GM12878 (cell line): ENCODE data around the gene SNCG. TPM values are rescaled to one million over a fixed set of nuclear protein-coding genes. Genes with fewer than 3 reads are reported as not detected.

ENCODE experiments used
- ATAC-seq: fragments of 200-7000 bp; cut with Tn5 transposase; 3 replicates; pipeline ENCODE4 v1.9.1; 2020; ENCODE audit warnings: mild to moderate bottlenecking, moderate library complexity
- BruUV-seq: library from RNA; stranded (reverse); fragments of 400-500 nt; replicated peaks from 2 replicates; lab custom pipeline; 2021; lab: Mats Ljungman, UMichigan
- CTCF ChIA-PET: fragments of 300-600 bp; sonication (Branson Sonifier 250); formaldehyde crosslinking; extraction: SDS; loops from one replicate; lab custom pipeline; 2021; ENCODE audit warnings: inconsistent platforms; lab: Yijun Ruan, JAX
- POLR2A ChIA-PET: fragments of 350-600 bp; formaldehyde crosslinking; extraction: SDS; loops from one replicate; lab custom pipeline; 2021; ENCODE audit warnings: inconsistent platforms; lab: Charles Lee
- RAD21 ChIA-PET: fragments of 300-600 bp; sonication (Branson Sonifier 250); formaldehyde crosslinking; loops from one replicate; lab custom pipeline; 2023; ENCODE audit warnings: antibody characterized with exemption; ENCODE audit not compliant: unreplicated experiment; lab: Charles Lee
- SMC1A ChIA-PET: fragments of 300-600 bp; sonication (Branson Sonifier 250); formaldehyde crosslinking; loops from one replicate; lab custom pipeline; 2023; ENCODE audit not compliant: unreplicated experiment, uncharacterized antibody; lab: Charles Lee
- DNase-seq: peaks from one replicate; pipeline ENCODE4 v3.0.0-alpha.2; 2011; ENCODE audit warnings: low read depth, low spot score
- FAIRE-seq: peaks from 3 replicates; lab custom pipeline; 2011; peaks lifted over from hg19 to GRCh38; lab: Jason Lieb, UNC
- H2AFZ ChIP-seq: 2 replicates; pipeline ENCODE4 v1.6.0; 2011; ENCODE audit warnings: low read depth, low read length, control low read depth; ENCODE audit not compliant: control insufficient read depth
- H3K27ac ChIP-seq: 2 replicates; pipeline ENCODE4 v1.5.1; 2011; ENCODE audit warnings: control low read depth; ENCODE audit not compliant: control insufficient read depth, insufficient read depth
- H3K27me3 ChIP-seq, 2 experiments: replicated peaks in 1 of 2; 2 replicates each; pipeline versions ENCODE4 v1.6.0 to v1.6.1; 2011; ENCODE audit warnings: low read length in 1 of 2; ENCODE audit not compliant: control insufficient read depth in 2 of 2, insufficient read depth in 2 of 2
- H3K36me3 ChIP-seq, 2 experiments: 2 replicates each; pipeline ENCODE4 v1.5.1; 2011; ENCODE audit warnings: low read length in 1 of 2; ENCODE audit not compliant: control insufficient read depth in 2 of 2, insufficient read depth in 2 of 2
- H3K4me1 ChIP-seq: 2 replicates; pipeline ENCODE4 v1.6.1; 2011; ENCODE audit warnings: mild to moderate bottlenecking, low read length, moderate library complexity, mixed read lengths; ENCODE audit not compliant: control insufficient read depth, insufficient read depth
- H3K4me2 ChIP-seq: 2 replicates; pipeline ENCODE4 v1.6.0; 2011; ENCODE audit warnings: control low read depth; ENCODE audit not compliant: control insufficient read depth, insufficient read depth
- H3K4me3 ChIP-seq: fragments of 200-600 bp; sonication (generic); 2 replicates; pipeline ENCODE4 v1.5.1; 2016
- H3K79me2 ChIP-seq: 2 replicates; pipeline ENCODE4 v1.6.0; 2011; ENCODE audit warnings: low read length; ENCODE audit not compliant: control insufficient read depth, insufficient read depth
- H3K9ac ChIP-seq: 2 replicates; pipeline ENCODE4 v1.8.0; 2011; ENCODE audit warnings: low read length, control low read depth, mixed read lengths; ENCODE audit not compliant: control insufficient read depth, insufficient read depth
- H3K9me3 ChIP-seq: replicated peaks from 3 replicates; pipeline ENCODE4 v1.5.1; 2011; ENCODE audit warnings: mild to moderate bottlenecking, low read length; ENCODE audit not compliant: control insufficient read depth, insufficient read depth
- H4K20me1 ChIP-seq: 2 replicates; pipeline ENCODE4 v1.6.0; 2011; ENCODE audit not compliant: control insufficient read depth, insufficient read depth
- BHLHE40 ChIP-seq, 2 experiments: fragments of 450-650 bp in 1 of 2; IDR thresholded peaks; 2 replicates each; pipeline ENCODE4 v1.6.1; 2011 to 2017; ENCODE audit warnings: low read depth in 2 of 2, borderline replicate concordance in 1 of 2, improper control_type of control experiment in 1 of 2, low read length in 1 of 2, mild to moderate bottlenecking in 1 of 2
- CEBPB ChIP-seq, 2 experiments: fragments of 150-350 bp in 1 of 2; IDR thresholded peaks; 2 replicates each; pipeline ENCODE4 v1.6.1; 2012 to 2014; ENCODE audit warnings: low read depth in 2 of 2, low read length in 2 of 2, borderline replicate concordance in 1 of 2, inconsistent platforms in 1 of 2
- CEBPZ ChIP-seq: fragments of 150-350 bp; IDR thresholded peaks from 2 replicates; pipeline ENCODE4 v1.6.1; 2016; ENCODE audit warnings: low read depth, low read length
- CHD1 ChIP-seq: IDR thresholded peaks from 2 replicates; pipeline ENCODE4 v1.6.1; 2012; ENCODE audit warnings: low read depth, low read length, improper control_type of control experiment
- EED ChIP-seq: sonication (generic); IDR thresholded peaks from 2 replicates; pipeline ENCODE4 v1.6.1; 2016; ENCODE audit warnings: antibody characterized with exemption, low read depth
- FOXK2 ChIP-seq: fragments of 450-650 bp; IDR thresholded peaks from 2 replicates; pipeline ENCODE4 v1.6.1; 2017; ENCODE audit warnings: mild to moderate bottlenecking, moderate library complexity
- FOXM1 ChIP-seq: IDR thresholded peaks from 2 replicates; pipeline ENCODE4 v1.6.1; 2012; ENCODE audit warnings: low read depth, mild to moderate bottlenecking, inconsistent platforms, low read length, moderate library complexity
- IKZF1 ChIP-seq: fragments of 450-650 bp; conservative IDR thresholded peaks from 2 replicates; pipeline ENCODE4 v1.6.1; 2017; ENCODE audit warnings: antibody characterized with exemption, mild to moderate bottlenecking
- JUNB ChIP-seq: IDR thresholded peaks from 2 replicates; pipeline ENCODE4 v1.6.1; 2016; ENCODE audit warnings: antibody characterized with exemption, mild to moderate bottlenecking
- MYC ChIP-seq: IDR thresholded peaks from 2 replicates; pipeline ENCODE4 v1.6.1; 2011; ENCODE audit warnings: mild to moderate bottlenecking, low read length, moderate library complexity, inconsistent platforms; ENCODE audit not compliant: insufficient read depth, insufficient replicate concordance, insufficient read length, severe bottlenecking
- NFIC ChIP-seq: IDR thresholded peaks from 2 replicates; pipeline ENCODE4 v1.6.1; 2012; ENCODE audit warnings: low read depth, mild to moderate bottlenecking, inconsistent platforms, low read length, moderate library complexity
- RB1 ChIP-seq: fragments of 450-650 bp; formaldehyde crosslinking; IDR thresholded peaks from 2 replicates; pipeline ENCODE4 v1.6.1; 2017; ENCODE audit warnings: mild to moderate bottlenecking, borderline replicate concordance
- SMC3 ChIP-seq: IDR thresholded peaks from 2 replicates; pipeline ENCODE4 v1.6.1; 2011; ENCODE audit warnings: low read length, improper control_type of control experiment, borderline replicate concordance
- WGBS: methylation state at CpG from one replicate; pipeline ENCODE4 v1.1.6; 2016; ENCODE audit warnings: low lambda C conversion rate; ENCODE audit not compliant: insufficient replicate concordance, insufficient coverage; ENCODE audit errors: missing lambda C conversion rate; 5-methylcytosine and 5-hydroxymethylcytosine counted together
- in situ Hi-C: fragments of 300-500 bp; cut with MboI; formaldehyde crosslinking; loops from 9 replicates; pipeline ENCODE4 v1.14.3; 2018; ENCODE audit warnings: mixed read lengths
- intact Hi-C: fragments of 100-400 bp; cut with micrococcal nuclease; formaldehyde crosslinking; loops from one replicate; pipeline ENCODE4 v1.14.2; 2022; ENCODE audit not compliant: unreplicated experiment
- polyA plus RNA-seq, 11 experiments: library from polyadenylated mRNA; depleted of rRNA in 4 of 11; unstranded in 6 of 11; stranded (reverse) in 5 of 11; fragments of >200 nt; fragmentation: Nextera tagmentation in 4 of 11; fragmentation: Illumina TruSeq in 1 of 11; extraction: Ambion mirVana in 4 of 11; extraction: Trizol in 1 of 11; gene quantifications; 1 replicate in 1 of 11; 2 replicates in 10 of 11; pipeline versions ENCODE4 v1.2.1 to v1.2.3, GENCODE V29; 2011 to 2016; ENCODE audit warnings: inconsistent platforms in 2 of 11, missing spikeins in 2 of 11, low read depth in 1 of 11
- total RNA-seq, 4 experiments: library from RNA; depleted of rRNA in 3 of 4; stranded (reverse); fragments of >200 nt in 3 of 4; fragmentation: Illumina TruSeq in 1 of 4; extraction: Trizol in 1 of 4; gene quantifications; 2 replicates each; pipeline versions ENCODE4 v1.2.1 to v1.2.3, GENCODE V29; 2013 to 2021
- TF ChIP-seq, protein P1 (sequence below): IDR thresholded peaks from 2 replicates; pipeline ENCODE4 v1.6.1; 2012; ENCODE audit warnings: low read depth, low read length, improper control_type of control experiment
- TF ChIP-seq, protein P2 (sequence below): fragments of 450-650 bp; IDR thresholded peaks from 2 replicates; pipeline ENCODE4 v1.6.1; 2016; ENCODE audit warnings: mild to moderate bottlenecking
- TF ChIP-seq, protein P3 (sequence below): IDR thresholded peaks from 2 replicates; pipeline ENCODE4 v1.6.1; 2011; ENCODE audit warnings: low read depth, mild to moderate bottlenecking, low read length, moderate library complexity, borderline replicate concordance; ENCODE audit errors: extremely low read depth

The SNCG gene
- total and polyA plus RNA-seq, 10 of the 15 experiments (the other 5 are each of a cell fraction or from before 2014, with no cell fraction given) = 0.22 to 1.3 (median 0.42) TPM; not detected in 6

GRCh38 chr10:86944907-86945306, 13.5 kb upstream of the SNCG start:
- FAIRE-seq = no peak
- BruUV-seq = no TSS peak
- Histone ChIP-seq H3K9ac (no peak overlapping the region), H3K79me2 (no peaks in the 10 kb centered on the region), H3K4me2 (no peak overlapping the region), H3K27me3 (no peaks in the 10 kb centered on the region), H2AFZ (no peak overlapping the region), H3K4me3 (no peak overlapping the region), H3K9me3 (no peaks in the 10 kb centered on the region), H3K27ac (no peak overlapping the region), H4K20me1 (no peaks in the 10 kb centered on the region), H3K4me1 (no peaks in the 10 kb centered on the region), H3K36me3 (no peaks in the 10 kb centered on the region)
- ChIA-PET CTCF (interaction anchor here (1.1 to 2.1 kb wide), 2 partner anchors 21 to 23 kb away, joined by 5 to 11 read pairs; no protein-coding TSS in a partner anchor), POLR2A (no interaction called here), SMC1A (interaction anchor here (0.6 to 1.1 kb wide), 2 partner anchors 138 to 564 kb away, joined by 3 read pairs; no protein-coding TSS in a partner anchor), RAD21 (no interaction called here)
- no peak for ATAC-seq
- no peak for DNase-seq
- intact Hi-C loops = no loop called here
- WGBS = 73% methylated on average over 3 of the region's 3 CpGs
- TF ChIP-seq FOXK2 (no peak), CHD1 (no peak), RB1 (no peak), CEBPZ (no peak), NFIC (no peak), SMC3 (no peak), FOXM1 (no peak), CEBPB (IDR thresholded peaks at IDR 0.05; ENCODE audit: borderline replicate concordance in 1 of 2, low read depth in 2 of 2, low read length in 2 of 2) (no peak), IKZF1 (no peak), JUNB (no peak), BHLHE40 (IDR thresholded peaks at IDR 0.05; ENCODE audit: borderline replicate concordance in 1 of 2, low read depth in 2 of 2, low read length in 1 of 2) (no peak), MYC (no peak), EED (no peak)
- TF ChIP-seq, protein P1, sequence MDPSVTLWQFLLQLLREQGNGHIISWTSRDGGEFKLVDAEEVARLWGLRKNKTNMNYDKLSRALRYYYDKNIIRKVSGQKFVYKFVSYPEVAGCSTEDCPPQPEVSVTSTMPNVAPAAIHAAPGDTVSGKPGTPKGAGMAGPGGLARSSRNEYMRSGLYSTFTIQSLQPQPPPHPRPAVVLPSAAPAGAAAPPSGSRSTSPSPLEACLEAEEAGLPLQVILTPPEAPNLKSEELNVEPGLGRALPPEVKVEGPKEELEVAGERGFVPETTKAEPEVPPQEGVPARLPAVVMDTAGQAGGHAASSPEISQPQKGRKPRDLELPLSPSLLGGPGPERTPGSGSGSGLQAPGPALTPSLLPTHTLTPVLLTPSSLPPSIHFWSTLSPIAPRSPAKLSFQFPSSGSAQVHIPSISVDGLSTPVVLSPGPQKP = no peak
- TF ChIP-seq, protein P2, sequence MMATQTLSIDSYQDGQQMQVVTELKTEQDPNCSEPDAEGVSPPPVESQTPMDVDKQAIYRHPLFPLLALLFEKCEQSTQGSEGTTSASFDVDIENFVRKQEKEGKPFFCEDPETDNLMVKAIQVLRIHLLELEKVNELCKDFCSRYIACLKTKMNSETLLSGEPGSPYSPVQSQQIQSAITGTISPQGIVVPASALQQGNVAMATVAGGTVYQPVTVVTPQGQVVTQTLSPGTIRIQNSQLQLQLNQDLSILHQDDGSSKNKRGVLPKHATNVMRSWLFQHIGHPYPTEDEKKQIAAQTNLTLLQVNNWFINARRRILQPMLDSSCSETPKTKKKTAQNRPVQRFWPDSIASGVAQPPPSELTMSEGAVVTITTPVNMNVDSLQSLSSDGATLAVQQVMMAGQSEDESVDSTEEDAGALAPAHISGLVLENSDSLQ = no peak
- TF ChIP-seq, protein P3, sequence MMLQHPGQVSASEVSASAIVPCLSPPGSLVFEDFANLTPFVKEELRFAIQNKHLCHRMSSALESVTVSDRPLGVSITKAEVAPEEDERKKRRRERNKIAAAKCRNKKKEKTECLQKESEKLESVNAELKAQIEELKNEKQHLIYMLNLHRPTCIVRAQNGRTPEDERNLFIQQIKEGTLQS = no peak
- in situ Hi-C loops = no loop called here
